Middle frontal gyrus (tissue), 1 donor: Measurements from ENCODE around the gene HIF1A.
"Not testable (repeated sequence)": the region's sequence is repeated elsewhere in the genome, so short reads cannot be mapped to it uniquely, and the experiment has no call there.

Experiments used
- DNase-seq: peaks from one replicate; pipeline ENCODE4 v3.0.0-alpha.2; 2015; ENCODE audit warnings: low spot score; ENCODE audit errors: extremely low spot score

The HIF1A gene

GRCh38 chr14:61706096-61706690 lies 10.9 kb downstream of the HIF1A start:
- DNase-seq = no peak

GRCh38 chr14:61707774-61708173 lies 12.5 kb downstream of the HIF1A start:
- not testable (repeated sequence) for DNase-seq

- DNase-seq = not testable (repeated sequence)
Measured at GRCh38 chr14:61708693-61709092, 13.4 kb downstream of the HIF1A start.

- DNase-seq = no peak
Measured at GRCh38 chr14:61710853-61711817, 15.8 kb downstream of the HIF1A start.

- DNase-seq = no peak
Measured at GRCh38 chr14:61712137-61712536, 16.8 kb downstream of the HIF1A start.

- no peak for DNase-seq
Measured at GRCh38 chr14:61713724-61714437, 18.6 kb downstream of the HIF1A start.

- no peak for DNase-seq
Measured at GRCh38 chr14:61716956-61717355, 21.6 kb downstream of the HIF1A start.

GRCh38 chr14:61718039-61718438 lies 22.7 kb downstream of the HIF1A start:
- no peak for DNase-seq

- no peak for DNase-seq
Measured at GRCh38 chr14:61719344-61720293, 24.3 kb downstream of the HIF1A start.

- no peak for DNase-seq
Measured at GRCh38 chr14:61720294-61720661, 25.0 kb downstream of the HIF1A start.

GRCh38 chr14:61720741-61721140 lies 25.4 kb downstream of the HIF1A start:
- no peak for DNase-seq

GRCh38 chr14:61724133-61724532 lies 28.8 kb downstream of the HIF1A start:
- DNase-seq = no peak

- no peak for DNase-seq
Measured at GRCh38 chr14:61726778-61727658, 31.7 kb downstream of the HIF1A start.

GRCh38 chr14:61730756-61731373 lies 35.6 kb downstream of the HIF1A start:
- DNase-seq = no peak

- no peak for DNase-seq
Measured at GRCh38 chr14:61733972-61734371, 38.7 kb downstream of the HIF1A start.

GRCh38 chr14:61736751-61737150 lies 41.4 kb downstream of the HIF1A start:
- no peak for DNase-seq

GRCh38 chr14:61737915-61738314 lies 42.6 kb downstream of the HIF1A start:
- DNase-seq = no peak

GRCh38 chr14:61739133-61739532 lies 43.8 kb downstream of the HIF1A start:
- DNase-seq = no peak

- DNase-seq = no peak
Measured at GRCh38 chr14:61742371-61742770, 47.1 kb downstream of the HIF1A start.
